Effector memory CD4-positive, alpha-beta T cell (primary cell): Measurements from ENCODE around the gene SFMBT2.

Experiments
- DNase-seq, 3 donors: peaks; one replicate each; pipeline ENCODE4 v3.0.0-alpha.2; 2020
- H3K27ac ChIP-seq: 2 replicates; pipeline ENCODE4 v1.7.0; 2013; ENCODE audit warnings: mild to moderate bottlenecking, low read length, moderate library complexity; ENCODE audit not compliant: insufficient read depth, poor library complexity, severe bottlenecking
- H3K27me3 ChIP-seq: replicated peaks from 2 replicates; pipeline ENCODE4 v1.7.0; 2013; ENCODE audit warnings: mild to moderate bottlenecking, low read length; ENCODE audit not compliant: insufficient read depth, control insufficient read depth, poor library complexity, severe bottlenecking
- H3K36me3 ChIP-seq: 2 replicates; pipeline ENCODE4 v1.7.0; 2013; ENCODE audit warnings: mild to moderate bottlenecking, low read length, moderate library complexity; ENCODE audit not compliant: control insufficient read depth, insufficient read depth
- H3K4me1 ChIP-seq: 2 replicates; pipeline ENCODE4 v1.7.0; 2013; ENCODE audit warnings: low read length, mild to moderate bottlenecking; ENCODE audit not compliant: control insufficient read depth, insufficient read depth, poor library complexity, severe bottlenecking
- H3K4me3 ChIP-seq: 2 replicates; pipeline ENCODE4 v1.7.0; 2013; ENCODE audit warnings: low read length, low read depth, mild to moderate bottlenecking; ENCODE audit not compliant: insufficient read depth, poor library complexity, severe bottlenecking
- H3K9me3 ChIP-seq: 2 replicates; pipeline ENCODE4 v1.7.0; 2013; ENCODE audit warnings: mild to moderate bottlenecking, low read length, moderate library complexity; ENCODE audit not compliant: control insufficient read depth

The SFMBT2 gene

DNA sequence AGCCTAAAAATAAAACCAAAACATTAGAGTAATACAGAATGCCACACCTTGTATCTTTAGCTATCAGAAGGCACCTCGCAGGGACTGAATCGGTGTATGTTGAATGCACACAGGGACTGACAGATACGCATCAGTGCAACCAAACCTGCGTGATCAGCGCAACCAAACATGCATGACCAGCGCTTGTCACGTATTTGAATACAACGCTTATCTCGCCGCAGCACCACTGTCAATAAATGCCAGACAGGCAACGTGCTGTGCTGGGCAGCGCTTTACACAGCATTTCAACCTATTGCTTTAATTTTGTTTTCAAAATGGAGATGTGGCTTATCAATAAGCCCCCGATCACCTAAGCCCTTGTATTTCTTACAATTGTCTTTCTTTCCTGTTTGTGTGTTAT lies 242.4 kb downstream of the SFMBT2 start:
- Histone ChIP-seq H3K27ac (no peak overlapping the region), H3K9me3 (no peaks in the 10 kb centered on the region), H3K36me3 (peaks cover 35% of the 10 kb centered on the region), H3K4me1 (no peaks in the 10 kb centered on the region), H3K4me3 (no peak overlapping the region), H3K27me3 (no peaks in the 10 kb centered on the region)
- no peak for DNase-seq

DNA sequence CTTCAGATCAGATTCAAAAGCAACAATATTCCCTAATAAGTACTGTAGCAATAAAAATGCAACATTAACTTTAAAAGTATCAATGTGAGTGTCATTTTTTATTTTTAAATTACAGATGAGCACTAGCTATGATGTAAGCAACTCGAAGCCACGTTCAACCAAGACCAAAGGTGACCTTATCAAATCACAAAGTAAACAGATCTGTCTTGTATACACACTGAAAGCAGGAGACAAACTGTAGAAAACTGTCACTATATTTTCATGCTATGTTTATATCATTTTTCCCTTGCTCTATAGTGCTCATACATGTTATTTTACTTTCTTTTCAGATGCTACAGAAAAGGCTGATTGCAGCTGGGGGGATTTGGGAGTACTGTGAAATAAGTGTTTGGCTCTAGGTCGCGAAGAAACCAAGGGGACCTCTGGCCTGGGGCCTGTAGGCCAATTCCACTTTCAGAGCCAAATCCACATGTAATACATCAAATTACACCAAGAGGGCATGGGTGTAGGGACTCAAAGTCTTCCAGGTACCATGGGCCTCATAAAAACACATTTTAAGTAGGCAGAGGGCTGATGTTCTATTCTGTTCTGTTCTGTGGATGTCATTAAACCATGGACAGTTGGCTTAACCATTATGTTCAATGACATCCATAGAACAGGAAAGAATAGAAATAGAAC lies 245.2 kb downstream of the SFMBT2 start:
- Histone ChIP-seq H3K4me1 (no peaks in the 10 kb centered on the region), H3K4me3 (no peak overlapping the region), H3K9me3 (no peaks in the 10 kb centered on the region), H3K27ac (no peak overlapping the region), H3K36me3 (peaks cover 23% of the 10 kb centered on the region), H3K27me3 (no peaks in the 10 kb centered on the region)
- no peak for DNase-seq

DNA sequence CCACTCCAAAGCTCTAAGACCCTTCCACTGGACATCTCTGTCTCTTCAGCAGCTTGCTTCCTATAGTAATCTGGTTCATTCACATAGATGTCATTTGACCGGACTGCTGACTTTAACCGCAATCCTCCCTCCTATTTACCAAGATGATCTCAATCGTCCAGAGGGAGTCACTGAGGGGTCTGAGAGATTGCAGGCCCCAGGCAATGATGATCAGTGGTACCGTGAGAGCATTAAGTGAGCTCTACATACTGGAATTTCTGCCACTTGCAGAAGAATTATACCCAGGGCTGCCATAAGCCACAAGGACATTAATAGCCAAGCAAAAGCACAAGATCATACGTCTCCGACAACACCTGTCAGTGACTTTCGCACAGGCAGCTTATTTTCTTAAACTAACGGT lies 245.9 kb downstream of the SFMBT2 start:
- Histone ChIP-seq H3K4me3 (no peak overlapping the region), H3K9me3 (no peaks in the 10 kb centered on the region), H3K36me3 (peaks cover 16% of the 10 kb centered on the region), H3K27ac (no peak overlapping the region), H3K4me1 (no peaks in the 10 kb centered on the region), H3K27me3 (no peaks in the 10 kb centered on the region)
- DNase-seq, result no peak

DNA sequence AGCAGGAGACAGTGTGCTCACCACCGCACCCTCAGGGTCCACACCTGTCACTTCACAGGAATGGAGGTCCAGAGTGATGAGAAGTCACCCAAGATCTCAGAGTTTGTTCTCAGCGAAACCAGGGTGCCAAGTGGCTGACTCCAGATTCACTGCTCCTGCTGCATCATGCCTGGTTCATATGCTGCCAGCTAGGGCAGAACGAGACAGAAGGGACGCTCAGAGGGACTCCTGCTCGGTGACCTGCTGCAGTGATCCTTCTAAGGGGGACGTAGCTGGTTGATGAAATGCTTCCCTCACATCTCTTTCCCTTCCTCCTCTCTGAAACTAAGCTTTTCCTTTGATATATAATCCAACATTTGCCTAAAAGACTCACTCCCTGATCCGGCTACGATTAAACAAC lies 248.5 kb downstream of the SFMBT2 start:
- Histone ChIP-seq H3K27me3 (no peaks in the 10 kb centered on the region), H3K4me1 (no peaks in the 10 kb centered on the region), H3K4me3 (no peak overlapping the region), H3K36me3 (peaks cover 14% of the 10 kb centered on the region), H3K9me3 (no peaks in the 10 kb centered on the region), H3K27ac (no peak overlapping the region)
- DNase-seq, result no peak

DNA sequence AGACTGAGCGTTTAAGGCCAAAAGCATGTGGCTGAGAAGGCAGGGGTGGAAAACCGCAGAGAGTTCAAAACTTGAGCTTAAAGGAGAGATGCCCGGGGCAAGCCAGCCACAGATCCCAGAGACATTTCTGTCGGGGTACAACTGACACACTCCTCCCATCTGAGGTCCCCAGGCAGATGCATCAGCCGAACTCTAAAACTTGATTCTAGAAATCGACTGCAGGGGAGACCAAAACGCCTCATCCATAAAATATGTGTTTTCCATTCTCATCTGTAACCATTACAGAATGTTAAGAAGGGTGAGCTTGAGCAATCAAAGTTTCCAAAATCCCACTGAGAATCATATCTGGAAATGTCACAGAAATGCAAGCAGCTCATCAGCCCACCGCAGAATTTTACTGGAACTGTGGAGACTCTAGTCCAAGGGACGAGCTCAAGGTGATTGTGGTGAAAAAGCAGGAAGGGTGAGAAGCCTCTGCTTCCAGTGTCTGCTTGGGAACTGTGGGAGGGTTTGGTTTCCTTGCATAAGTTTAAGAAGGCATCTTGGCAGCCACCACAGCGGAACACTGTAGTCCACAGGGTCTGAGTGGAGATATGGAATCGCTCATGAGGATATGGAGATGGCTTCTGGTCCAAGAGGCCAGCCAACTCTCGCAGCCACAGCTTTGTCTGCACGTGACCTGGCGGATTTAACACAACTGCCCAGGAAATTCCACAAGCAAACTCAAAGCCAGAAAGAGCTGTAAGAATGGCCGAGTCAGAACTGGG lies 249.2 kb downstream of the SFMBT2 start:
- no peak overlapping the region for H3K27ac ChIP-seq
- no peak for DNase-seq
- H3K9me3 ChIP-seq, result no peaks in the 10 kb centered on the region
- peaks cover 14% of the 10 kb centered on the region for H3K36me3 ChIP-seq
- H3K4me1 ChIP-seq, result no peaks in the 10 kb centered on the region
- no peak overlapping the region for H3K4me3 ChIP-seq
- H3K27me3 ChIP-seq, result no peaks in the 10 kb centered on the region

DNA sequence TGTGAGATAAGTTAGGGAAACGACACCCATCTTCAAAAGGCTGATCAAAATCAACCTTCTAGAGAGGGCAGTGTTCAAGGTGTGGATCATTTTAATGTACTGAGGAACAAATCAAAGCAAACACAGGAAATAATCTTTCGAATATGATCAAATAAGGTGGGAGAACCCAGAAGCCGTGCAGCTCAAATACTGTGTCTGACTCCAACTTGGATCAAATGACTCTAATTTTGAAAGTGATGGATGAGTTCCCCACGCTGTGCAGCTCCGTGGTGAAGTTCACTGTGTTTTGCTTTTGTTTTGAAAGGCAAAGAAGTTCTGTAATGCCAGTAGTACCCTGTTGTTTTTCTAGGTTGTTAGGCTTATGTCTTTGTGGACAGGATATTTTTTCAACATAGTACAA lies 250.9 kb downstream of the SFMBT2 start:
- no peak overlapping the region for H3K27ac ChIP-seq
- H3K4me3 ChIP-seq, result no peak overlapping the region
- DNase-seq, result no peak
- peaks cover 14% of the 10 kb centered on the region for H3K36me3 ChIP-seq
- H3K9me3 ChIP-seq, result no peaks in the 10 kb centered on the region
- no peaks in the 10 kb centered on the region for H3K27me3 ChIP-seq
- H3K4me1 ChIP-seq, result no peaks in the 10 kb centered on the region

DNA sequence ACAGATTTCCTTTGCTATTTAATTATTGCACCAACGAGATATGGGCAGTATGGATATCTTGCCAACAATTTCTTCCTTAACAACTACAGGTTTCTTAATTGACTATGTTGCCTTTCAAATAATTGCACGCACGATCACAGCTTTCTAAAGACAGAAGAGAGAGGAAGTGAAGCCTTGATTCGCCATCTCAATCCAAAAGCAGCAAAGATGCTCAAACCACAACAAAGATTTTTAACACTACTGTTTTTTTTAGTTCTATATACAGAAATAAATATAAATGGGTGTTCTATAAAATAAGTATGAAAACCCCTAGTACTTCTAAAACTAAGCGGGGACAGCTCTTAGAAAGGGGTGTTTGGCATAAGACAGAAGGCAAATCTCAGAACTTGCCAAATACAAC lies 251.3 kb downstream of the SFMBT2 start:
- Histone ChIP-seq H3K27me3 (no peaks in the 10 kb centered on the region), H3K4me3 (no peak overlapping the region), H3K27ac (no peak overlapping the region), H3K9me3 (no peaks in the 10 kb centered on the region), H3K4me1 (no peaks in the 10 kb centered on the region), H3K36me3 (peaks cover 14% of the 10 kb centered on the region)
- no peak for DNase-seq

DNA sequence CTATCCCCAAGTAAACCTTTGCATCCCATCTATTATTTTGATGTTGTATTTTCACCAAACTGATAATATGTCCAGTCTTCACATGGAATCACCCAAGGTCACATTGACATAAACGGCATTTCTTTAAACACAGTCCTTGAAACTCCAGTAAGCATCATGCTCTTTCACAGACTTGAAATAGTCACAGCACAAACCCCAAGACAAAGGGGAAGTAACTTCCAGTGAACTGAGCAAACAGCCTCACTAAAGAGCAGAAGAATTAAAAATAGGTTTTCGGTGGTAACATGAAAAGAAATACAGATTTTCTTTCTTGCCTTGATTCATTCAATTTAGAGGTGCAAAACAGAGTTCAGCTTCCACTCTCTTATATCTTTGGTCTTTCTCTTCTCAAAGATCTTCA lies 253.7 kb downstream of the SFMBT2 start:
- no peak for DNase-seq

DNA sequence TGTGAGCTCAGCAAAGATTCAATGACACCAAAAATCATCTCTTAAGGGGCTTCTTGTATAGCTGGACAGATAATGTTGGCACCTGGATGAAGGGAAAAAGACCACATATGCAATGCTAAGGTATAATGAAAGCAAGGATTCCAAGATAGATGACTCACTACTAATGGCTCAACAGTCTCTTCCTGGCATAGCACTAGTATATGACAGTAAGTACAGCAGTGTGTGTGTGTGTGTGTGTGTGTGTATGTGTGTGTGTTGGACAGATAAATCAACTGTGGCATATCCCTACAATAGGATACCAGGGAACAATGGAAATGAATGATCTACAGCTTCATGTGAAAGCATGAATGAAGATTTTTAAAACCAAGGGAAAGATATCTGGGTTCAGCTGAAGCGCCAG lies 257.1 kb downstream of the SFMBT2 start:
- no peak for DNase-seq

More for the DNA sequence above, 253.7 kb downstream of the SFMBT2 start:
- Histone ChIP-seq H3K9me3 (no peaks in the 10 kb centered on the region), H3K4me3 (no peak overlapping the region), H3K36me3 (peaks cover 3% of the 10 kb centered on the region), H3K4me1 (no peaks in the 10 kb centered on the region), H3K27me3 (no peaks in the 10 kb centered on the region), H3K27ac (no peak overlapping the region)

DNA sequence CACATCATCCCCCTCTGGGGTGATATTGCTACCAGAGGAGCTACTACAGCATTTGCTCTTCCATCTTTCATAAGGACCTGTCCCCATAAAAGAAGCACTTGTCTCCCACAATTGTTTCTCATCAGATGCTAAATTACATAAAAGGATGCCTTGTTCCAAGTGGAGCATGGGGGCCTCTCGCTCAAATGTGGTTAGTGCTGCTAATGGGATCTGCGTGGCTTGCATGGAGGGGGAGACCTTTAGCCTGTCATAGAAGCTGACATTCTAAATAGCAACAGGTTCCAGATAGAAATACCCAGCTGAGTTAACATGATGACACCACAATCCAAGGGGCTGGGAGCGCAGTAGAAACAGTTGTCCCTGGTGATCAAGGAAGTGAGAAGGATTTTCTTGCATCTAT lies 257.9 kb downstream of the SFMBT2 start:
- H3K9me3 ChIP-seq, result no peaks in the 10 kb centered on the region
- DNase-seq, result no peak
- H3K27ac ChIP-seq, result no peak overlapping the region
- H3K4me1 ChIP-seq, result no peaks in the 10 kb centered on the region
- no peaks in the 10 kb centered on the region for H3K27me3 ChIP-seq
- no peak overlapping the region for H3K4me3 ChIP-seq
- no peaks in the 10 kb centered on the region for H3K36me3 ChIP-seq

More for the DNA sequence above, 257.1 kb downstream of the SFMBT2 start:
- no peak overlapping the region for H3K4me3 ChIP-seq
- no peak overlapping the region for H3K27ac ChIP-seq
- no peaks in the 10 kb centered on the region for H3K4me1 ChIP-seq
- H3K27me3 ChIP-seq, result no peaks in the 10 kb centered on the region
- H3K36me3 ChIP-seq, result no peaks in the 10 kb centered on the region
- no peaks in the 10 kb centered on the region for H3K9me3 ChIP-seq
